AG10803 (cell line): ENCODE data around the gene VPS35.

ENCODE experiments used
- DNase-seq: peaks from one replicate; pipeline ENCODE4 v3.0.0; 2010; ENCODE audit warnings: low read depth
- H3K4me3 ChIP-seq: 2 replicates; pipeline ENCODE4 v1.5.1; 2011; ENCODE audit warnings: mild to moderate bottlenecking, low read length, control low read depth
- CTCF ChIP-seq: conservative IDR thresholded peaks from 2 replicates; pipeline ENCODE4 v1.5.1; 2011; ENCODE audit warnings: mild to moderate bottlenecking, low read length, control low read depth, inconsistent platforms

The VPS35 gene

GRCh38 chr16:46730801-46731690, 42.1 kb upstream of the VPS35 start:
- no peak for DNase-seq
- no peak overlapping the region for H3K4me3 ChIP-seq
- no peak for TF ChIP-seq CTCF

DNA sequence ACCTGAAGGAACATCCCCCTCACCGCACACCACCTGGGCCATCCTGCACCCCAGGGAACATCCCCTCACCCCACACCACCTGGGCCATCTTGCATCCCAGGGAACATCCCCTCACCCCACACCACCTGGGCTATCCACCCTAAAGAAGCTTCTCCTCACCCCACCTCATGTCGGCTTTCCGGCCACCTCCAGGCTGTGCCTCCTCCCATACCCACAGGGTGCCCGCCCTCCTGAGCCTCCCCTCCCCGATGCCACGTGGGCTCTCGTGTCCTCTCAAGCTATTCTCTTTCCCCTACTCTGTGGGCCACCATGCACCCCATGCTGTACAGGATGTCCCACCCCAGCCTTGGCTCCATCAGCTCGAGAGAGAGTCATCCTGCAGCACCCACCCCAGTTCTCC, 41.1 kb upstream of the VPS35 start:
- TF ChIP-seq CTCF, result no peak
- H3K4me3 ChIP-seq, result no peak overlapping the region
- no peak for DNase-seq

DNA sequence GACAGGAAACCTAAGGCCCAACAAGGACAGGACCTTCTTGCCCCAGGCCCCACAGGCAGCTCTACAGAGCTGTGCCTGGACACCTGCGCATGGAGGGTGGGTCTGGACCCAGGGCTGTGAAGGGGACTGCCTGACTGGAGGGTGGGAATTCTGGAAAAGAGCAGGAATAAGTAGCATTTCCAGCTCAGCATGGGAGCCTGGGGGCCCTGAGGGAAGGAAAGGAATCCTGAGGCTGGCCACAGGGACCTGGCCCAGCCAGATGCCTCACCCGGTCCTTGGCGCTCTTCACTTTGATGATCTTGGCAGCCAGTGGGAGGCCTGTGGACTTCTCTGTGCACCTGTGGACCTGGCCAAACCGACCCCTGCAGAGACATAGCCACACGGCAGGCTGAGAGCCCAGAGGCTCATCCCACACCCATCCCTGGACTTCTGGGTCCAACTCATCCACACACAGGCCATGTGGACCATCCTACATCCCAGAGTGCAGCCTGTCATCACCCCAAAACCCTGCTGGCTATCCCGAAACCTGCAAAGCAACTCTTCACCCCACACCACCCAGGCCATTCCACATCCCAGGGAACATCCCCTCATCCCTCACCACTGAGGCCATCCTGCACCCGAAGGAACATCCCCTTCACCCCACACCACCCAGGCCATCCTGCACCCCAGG, 40.5 kb upstream of the VPS35 start:
- no peak overlapping the region for H3K4me3 ChIP-seq
- DNase-seq, result no peak
- no peak for TF ChIP-seq CTCF

- no peak for TF ChIP-seq CTCF
- no peak for DNase-seq
- H3K4me3 ChIP-seq, result no peak overlapping the region
Observed at GRCh38 chr16:46728806-46729205, 39.8 kb upstream of the VPS35 start.

DNA sequence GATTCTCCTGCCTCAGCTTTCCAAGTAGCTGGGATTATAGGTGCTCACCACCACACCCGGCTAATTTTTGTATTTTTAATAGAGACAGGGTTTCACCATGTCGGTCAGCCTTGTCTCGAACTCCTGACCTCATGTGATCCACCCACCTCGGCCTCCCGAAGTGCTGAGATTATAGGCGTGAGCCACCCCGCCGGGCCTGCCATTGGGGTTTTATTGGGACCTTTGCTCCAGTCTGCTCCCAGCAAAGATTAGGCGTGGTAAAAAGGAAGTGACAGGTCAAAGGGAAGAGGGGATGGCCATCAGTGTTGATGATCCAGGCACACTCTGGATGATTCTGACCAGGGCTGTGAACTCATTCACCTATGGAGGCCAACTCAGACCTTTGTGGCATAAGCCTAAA, 38.7 kb upstream of the VPS35 start:
- no peak for TF ChIP-seq CTCF
- H3K4me3 ChIP-seq, result no peak overlapping the region
- DNase-seq, result no peak

GRCh38 chr16:46727184-46727583, 38.2 kb upstream of the VPS35 start:
- TF ChIP-seq CTCF, result no peak
- DNase-seq, result no peak
- H3K4me3 ChIP-seq, result no peak overlapping the region

- DNase-seq, result no peak
- TF ChIP-seq CTCF, result no peak
- H3K4me3 ChIP-seq, result no peak overlapping the region
Observed at GRCh38 chr16:46721885-46722284, 32.9 kb upstream of the VPS35 start.
